Measurements from ENCODE around the gene CSRP3.

CSRP3 gene

DNA sequence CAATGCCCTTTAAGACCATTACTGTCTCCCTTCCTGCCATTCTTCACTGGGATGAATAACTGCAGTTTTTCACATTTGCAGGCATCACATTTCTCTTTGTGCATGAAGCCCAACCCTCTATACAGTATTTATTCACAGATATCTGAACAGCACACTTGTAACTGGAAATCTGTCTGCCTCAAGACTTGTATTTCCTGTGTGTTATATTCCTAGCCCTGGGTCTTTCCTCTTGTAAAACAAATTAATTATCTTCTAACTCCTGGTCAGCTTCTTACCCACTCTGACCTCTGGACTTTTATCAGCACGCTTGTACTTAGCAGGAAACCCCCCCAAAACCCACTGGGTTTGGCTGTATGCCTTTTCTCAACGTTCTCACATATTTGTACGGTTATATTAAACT lies 2.0 kb downstream of the CSRP3 start:
- no peak overlapping the region for H3K4me3 ChIP-seq (ENCODE audit: low read depth, low read length)
- TF ChIP-seq, protein P1, sequence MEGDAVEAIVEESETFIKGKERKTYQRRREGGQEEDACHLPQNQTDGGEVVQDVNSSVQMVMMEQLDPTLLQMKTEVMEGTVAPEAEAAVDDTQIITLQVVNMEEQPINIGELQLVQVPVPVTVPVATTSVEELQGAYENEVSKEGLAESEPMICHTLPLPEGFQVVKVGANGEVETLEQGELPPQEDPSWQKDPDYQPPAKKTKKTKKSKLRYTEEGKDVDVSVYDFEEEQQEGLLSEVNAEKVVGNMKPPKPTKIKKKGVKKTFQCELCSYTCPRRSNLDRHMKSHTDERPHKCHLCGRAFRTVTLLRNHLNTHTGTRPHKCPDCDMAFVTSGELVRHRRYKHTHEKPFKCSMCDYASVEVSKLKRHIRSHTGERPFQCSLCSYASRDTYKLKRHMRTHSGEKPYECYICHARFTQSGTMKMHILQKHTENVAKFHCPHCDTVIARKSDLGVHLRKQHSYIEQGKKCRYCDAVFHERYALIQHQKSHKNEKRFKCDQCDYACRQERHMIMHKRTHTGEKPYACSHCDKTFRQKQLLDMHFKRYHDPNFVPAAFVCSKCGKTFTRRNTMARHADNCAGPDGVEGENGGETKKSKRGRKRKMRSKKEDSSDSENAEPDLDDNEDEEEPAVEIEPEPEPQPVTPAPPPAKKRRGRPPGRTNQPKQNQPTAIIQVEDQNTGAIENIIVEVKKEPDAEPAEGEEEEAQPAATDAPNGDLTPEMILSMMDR (IDR thresholded peaks at IDR 0.05; ENCODE audit: control insufficient read depth, extremely low read depth, insufficient read depth), result no peak

DNA sequence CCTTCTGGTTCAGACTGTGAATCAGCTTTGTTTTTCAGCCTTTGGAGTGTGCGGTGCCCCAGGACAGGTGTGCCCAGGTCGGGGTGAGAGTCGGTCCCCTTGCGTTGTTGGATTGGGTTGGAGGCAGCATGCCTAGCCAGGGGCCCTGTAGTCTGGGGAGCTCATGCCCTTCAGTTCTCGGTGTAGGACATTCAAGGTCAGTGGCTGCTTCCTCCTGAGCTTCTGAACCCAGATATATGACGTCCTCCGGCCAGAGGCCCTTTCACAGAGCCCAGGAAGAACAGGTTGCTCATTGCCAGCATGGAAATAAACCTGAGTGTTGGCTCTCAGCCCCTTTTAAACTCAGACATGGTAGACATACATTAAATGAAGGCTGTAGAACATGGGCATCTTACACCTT lies 2.7 kb downstream of the CSRP3 start:
- TF ChIP-seq, protein P1 (IDR thresholded peaks at IDR 0.05; ENCODE audit: control insufficient read depth, extremely low read depth, insufficient read depth), result no peak
- DNase-seq (ENCODE audit: low read depth), result no peak
- no peak overlapping the region for H3K4me3 ChIP-seq (ENCODE audit: low read depth, low read length)

More for the DNA sequence above, 2.0 kb downstream of the CSRP3 start:
- no peak for DNase-seq (ENCODE audit: low read depth)

DNA sequence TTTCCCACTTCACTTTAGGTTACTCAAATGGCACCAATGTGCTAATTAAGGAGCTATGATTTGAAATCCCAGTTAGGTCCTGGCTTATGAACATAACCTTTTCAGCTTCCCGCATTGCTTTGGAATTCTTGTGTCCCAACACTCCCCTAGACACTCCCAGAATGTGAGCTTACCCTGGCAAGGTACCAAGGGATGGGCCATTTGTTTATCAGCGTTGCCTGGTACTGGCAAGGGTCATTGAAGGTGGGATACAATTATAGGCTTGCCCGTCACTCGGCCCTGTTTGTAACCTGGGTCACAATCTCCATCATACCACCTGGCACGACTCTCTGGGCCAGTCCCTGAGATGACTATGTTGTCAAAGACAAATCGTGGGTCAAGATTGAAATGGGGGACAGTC lies 5.4 kb downstream of the CSRP3 start:
- no peak for DNase-seq (ENCODE audit: low read depth)
- no peak overlapping the region for H3K4me3 ChIP-seq (ENCODE audit: low read depth, low read length)
- TF ChIP-seq, protein P1 (IDR thresholded peaks at IDR 0.05; ENCODE audit: control insufficient read depth, extremely low read depth, insufficient read depth), result no peak

DNA sequence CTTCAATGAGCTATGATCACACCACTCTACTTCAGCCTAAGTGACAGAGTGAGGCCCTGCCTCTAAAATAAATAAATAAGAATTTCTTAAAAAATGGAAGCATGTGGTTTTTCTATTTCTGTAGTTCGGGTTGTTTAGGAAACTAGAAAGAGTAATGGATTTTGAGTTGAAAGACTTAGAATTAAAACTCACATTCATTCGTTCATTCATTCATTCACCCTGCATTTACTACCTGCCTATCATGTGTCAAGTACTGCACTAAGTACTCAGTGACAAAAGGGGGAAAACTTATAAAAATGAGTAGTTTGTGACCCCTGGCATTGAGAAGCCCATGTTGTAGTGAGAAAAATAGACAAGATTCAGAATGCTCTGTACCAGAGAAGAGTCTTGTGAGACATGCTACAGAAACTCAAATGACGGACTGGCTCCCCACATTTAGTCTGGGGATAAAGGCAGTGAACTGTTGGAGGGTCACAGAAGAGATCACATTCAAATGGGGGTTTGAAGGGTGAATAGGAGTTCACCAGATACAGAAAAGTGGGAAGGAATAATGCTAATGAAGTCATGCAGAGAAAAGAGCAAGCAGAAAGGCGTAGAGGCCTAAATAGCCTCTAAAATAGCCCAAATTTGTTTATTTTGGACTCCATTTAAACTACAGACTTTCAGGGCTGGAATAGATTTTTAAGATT lies 7.0 kb downstream of the CSRP3 start:
- DNase-seq (ENCODE audit: low read depth), result no peak
- TF ChIP-seq, protein P1 (IDR thresholded peaks at IDR 0.05; ENCODE audit: control insufficient read depth, extremely low read depth, insufficient read depth), result no peak
- H3K4me3 ChIP-seq (ENCODE audit: low read depth, low read length), result no peak overlapping the region

DNA sequence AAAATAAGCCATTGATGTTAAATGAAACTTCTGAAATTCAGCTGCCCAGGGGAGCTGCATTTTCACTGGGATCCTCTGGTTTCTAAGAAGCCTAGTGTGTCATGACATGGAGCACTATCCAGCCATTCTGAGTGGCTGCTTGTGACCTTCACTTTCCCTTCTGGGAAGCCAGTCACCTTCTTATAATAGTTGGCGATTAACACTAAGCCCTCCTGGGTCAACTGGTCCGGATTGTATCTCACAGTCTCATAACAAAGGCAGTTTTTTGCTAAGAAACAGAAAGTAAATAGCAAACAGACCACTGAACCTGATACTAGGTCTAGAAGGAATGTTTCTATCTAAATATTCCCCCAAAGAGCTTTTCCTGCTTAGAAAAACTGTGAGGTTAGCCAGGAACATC lies 7.9 kb downstream of the CSRP3 start:
- TF ChIP-seq, protein P1 (IDR thresholded peaks at IDR 0.05; ENCODE audit: control insufficient read depth, extremely low read depth, insufficient read depth), result no peak
- H3K4me3 ChIP-seq (ENCODE audit: low read depth, low read length), result no peak overlapping the region
- DNase-seq (ENCODE audit: low read depth), result no peak

DNA sequence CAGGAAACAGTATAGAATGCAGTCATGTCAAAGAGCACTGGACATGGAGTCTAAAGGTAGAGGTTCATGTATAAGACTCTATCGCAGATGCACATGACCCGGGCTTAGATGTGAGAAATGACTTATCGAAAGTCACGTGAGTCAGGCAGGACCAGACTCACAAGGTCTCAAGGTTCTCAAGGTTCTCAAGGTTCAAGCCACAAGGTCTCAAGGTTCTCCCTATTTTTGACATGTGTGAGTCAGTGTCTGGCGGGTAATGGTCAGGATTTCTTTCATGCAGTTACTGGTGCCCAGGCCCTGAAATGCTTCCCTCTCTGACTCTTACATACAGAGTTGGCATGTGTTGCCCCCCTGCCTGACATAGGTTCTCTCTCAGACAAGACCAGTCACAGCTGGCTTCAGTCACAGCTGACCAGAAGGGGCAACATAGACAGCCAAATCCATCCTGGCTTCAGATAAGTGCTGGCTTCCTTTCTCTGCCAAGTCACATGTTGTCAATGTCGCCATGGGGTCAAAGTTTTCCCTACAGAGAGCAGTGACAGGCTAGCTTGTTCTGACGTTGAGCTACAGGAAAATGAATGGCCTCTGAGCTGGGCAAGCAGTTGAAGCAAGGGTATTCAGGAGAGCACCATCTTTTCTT lies 10.1 kb downstream of the CSRP3 start:
- TF ChIP-seq, protein P1 (IDR thresholded peaks at IDR 0.05; ENCODE audit: control insufficient read depth, extremely low read depth, insufficient read depth), result no peak
- no peak overlapping the region for H3K4me3 ChIP-seq (ENCODE audit: low read depth, low read length)
- no peak for DNase-seq (ENCODE audit: low read depth)
